Frontal cortex (tissue), 4 donors: ENCODE measurements around the gene PLEK2. TPM values are rescaled to one million over a fixed set of nuclear protein-coding genes. Genes with fewer than 3 reads are reported as not detected.
"Not testable (repeated sequence)": the region's sequence is repeated elsewhere in the genome, so short reads cannot be mapped to it uniquely, and the experiment has no call there.

Source experiments
- DNase-seq, 2 donors: peaks; one replicate each; pipeline ENCODE4 v3.0.0; 2012; ENCODE audit warnings: low spot score in 2 of 2
- FAIRE-seq: peaks from 2 replicates; lab custom pipeline; 2012; peaks lifted over from hg19 to GRCh38; lab: Jason Lieb, UNC
- total RNA-seq: library from RNA; depleted of rRNA; stranded (reverse); fragments of >200 nt; gene quantifications from one replicate; pipeline ENCODE4 v1.2.3, GENCODE V29; 2014
- donor health status: control.
- donor health status: control.
- donor health status: control.

Gene PLEK2
- total RNA-seq, 1 donor from 2014 or later, result 0.41 TPM

GRCh38 chr14:67429510-67430205, 17.7 kb upstream of the PLEK2 start:
- DNase-seq (no peak), FAIRE-seq (no peak)

DNA sequence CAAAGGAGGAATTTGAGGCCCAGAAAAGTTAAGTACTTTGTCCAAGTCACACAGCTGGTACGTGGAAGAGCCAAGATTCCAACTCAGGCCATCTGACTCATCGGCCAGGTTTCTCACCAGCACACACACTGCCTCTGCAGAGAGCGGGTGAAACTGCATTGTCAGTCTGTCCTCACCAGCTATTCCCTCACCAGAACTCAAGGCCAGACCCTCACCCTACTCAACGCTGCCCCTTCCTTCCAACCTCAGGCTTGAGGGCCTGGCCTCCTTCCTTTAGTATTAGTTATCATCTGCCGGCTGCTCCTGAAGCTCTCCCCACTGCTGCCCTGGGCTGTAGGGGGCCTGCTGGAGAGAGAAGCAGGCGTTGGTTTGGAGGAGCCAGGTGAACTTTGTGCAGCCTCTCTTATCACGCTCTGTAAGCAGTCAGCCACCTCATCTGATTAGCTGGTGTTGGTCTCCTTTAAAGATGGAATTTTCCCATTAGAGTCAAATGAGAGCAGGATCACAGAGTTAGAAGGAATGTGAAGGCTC, 16.6 kb upstream of the PLEK2 start:
- no peak for FAIRE-seq

DNA sequence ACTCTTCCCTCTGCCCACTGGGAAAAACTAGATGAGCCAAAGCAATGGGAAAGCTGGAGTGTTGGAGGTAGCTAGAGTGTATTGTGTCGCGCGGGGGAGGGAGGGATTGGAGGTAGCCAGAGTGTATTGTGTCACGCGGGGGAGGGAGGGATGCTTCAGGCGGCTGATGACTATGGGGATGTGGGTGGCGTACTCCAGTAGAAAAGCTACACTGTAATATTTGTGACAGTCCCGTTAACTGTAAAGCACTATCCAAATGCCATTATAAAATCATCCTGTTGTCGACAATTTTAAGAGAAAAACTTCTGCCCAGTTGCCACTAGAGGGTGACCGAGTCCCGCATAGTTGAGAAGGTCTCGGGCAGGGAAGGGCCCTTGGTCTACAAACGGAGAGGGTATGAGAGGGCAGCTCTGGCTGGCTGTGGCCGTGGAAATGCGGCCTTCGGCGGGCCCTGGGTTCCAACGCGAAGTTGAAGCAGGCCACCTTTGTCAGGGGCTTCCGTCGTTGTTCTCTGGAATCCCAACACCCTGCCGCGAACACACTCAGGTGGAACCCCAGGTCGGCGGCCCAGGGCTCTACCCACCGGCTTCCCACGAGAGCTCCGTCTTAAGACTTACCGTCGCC, 15.1 kb upstream of the PLEK2 start:
- DNase-seq (peak; percentile 56 to 85), FAIRE-seq (no peak)

More for the DNA sequence above, 16.6 kb upstream of the PLEK2 start:
- DNase-seq, result no peak

DNA sequence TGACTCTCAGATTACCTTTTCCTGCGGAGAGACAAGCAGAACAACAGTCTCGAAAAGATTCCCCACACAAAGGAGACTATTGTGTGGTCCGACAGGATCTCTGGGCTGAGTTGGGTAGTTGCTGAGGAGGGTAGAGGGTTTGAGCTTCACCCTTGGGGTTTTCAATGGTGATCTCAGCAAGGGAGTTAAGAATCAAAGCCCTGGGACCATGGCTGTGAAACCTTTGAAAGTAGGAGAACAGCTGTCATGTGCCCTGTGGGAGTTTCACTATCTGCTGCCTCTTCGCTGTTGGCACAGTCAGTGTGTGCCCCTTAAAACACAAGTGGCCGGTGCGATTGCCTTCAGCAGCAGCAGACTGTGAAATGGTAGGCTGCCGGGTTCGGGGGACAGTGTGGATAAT, 14.2 kb upstream of the PLEK2 start:
- DNase-seq (no peak), FAIRE-seq (no peak)

DNA sequence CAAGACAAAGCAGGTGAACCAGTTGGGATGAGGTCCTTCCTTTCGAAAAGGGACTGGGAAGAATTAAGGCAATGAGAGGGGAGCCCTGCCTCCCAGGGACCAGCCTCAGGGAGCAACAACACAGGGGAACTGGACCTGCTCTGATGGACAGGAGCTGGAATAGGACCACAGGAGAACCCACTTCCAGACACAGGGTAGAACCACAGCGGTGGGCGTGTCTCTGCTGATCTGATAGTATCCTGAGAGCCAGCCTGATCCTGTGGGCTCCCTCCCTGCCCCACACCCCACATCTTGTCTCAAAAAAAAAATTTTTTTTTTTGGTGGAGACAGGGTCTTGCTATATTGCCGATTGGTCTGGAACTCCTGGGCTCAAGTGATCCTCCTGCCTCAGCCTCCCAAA, 13.6 kb upstream of the PLEK2 start:
- no peak for FAIRE-seq
- no peak for DNase-seq

DNA sequence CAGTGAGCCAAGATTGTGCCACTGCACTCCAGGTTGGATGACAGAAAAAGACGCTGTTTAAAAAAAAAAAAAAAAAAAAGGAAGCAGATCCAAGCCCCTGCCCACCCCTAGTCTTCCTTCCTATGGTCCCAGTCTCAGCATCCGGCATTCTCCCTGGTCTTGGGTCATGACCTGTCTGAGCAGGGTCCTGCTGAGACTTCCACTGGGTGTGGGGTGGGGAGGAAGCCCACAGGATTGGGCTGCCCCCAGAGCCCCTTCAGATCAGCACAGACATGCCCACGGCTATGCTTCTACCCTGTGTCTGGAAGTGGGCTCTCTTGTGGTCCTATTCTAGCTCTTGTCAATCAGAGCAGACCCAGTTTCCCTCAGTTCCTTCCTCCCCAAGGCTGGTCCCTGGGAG, 12.6 kb upstream of the PLEK2 start:
- DNase-seq (no peak), FAIRE-seq (no peak)

DNA sequence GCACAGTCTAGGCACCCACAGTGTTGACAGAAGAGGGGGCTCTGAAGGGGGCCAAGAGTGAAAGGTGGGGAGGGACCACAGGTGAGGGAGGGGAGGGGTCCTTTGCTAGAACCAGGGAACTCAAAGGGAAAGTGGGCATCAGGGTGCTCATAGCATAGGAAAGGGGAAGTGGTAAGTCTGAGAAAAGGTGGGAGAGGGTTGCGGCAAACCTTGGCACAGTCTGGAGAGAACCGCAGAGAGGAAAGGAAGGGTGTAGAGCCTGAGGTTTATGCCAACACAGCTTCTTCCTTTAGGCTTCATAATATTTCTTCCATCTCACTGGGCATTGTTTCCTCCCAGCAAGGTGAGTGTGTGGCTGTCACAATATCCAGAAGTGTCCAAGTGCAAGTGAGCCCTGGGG, 11.5 kb upstream of the PLEK2 start:
- DNase-seq, result no peak
- FAIRE-seq, result no peak

- DNase-seq (no peak), FAIRE-seq (no peak)
These were observed 9.6 kb upstream of the PLEK2 start for GRCh38 chr14:67421356-67422224.

DNA sequence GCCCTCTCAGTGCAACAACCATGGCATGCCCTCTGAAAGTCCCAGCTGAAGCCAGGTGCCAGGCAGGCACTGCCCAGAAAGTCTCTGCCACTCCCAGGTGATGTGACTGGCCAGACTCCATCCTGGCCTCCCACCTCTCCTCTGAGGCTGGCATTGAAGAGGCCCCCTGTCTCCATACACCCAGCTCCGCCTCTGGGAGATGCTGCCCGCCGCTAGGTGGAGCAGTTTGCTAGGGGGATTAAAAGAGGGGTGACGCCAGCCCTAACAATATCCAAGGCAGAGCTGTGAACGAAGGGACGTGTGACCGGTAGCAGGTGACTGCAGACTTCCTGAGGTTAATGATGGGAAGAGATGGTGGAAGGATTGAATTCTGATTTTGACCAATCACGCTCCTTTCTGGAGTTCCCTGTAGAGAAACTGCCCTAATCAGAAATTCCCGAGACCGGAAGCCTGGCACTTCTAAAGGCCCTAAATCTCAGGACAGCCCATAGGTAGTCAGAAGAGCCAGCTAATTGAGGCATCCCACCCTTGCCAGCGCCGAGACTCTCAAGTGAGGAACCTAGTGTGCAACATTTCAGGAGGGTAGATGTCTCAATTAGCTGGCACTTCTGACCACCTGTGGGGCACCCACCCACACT, 8.3 kb upstream of the PLEK2 start:
- no peak for DNase-seq
- no peak for FAIRE-seq

- no peak for FAIRE-seq
- DNase-seq, result no peak
These were observed 6.6 kb upstream of the PLEK2 start for GRCh38 chr14:67418401-67419191.

DNA sequence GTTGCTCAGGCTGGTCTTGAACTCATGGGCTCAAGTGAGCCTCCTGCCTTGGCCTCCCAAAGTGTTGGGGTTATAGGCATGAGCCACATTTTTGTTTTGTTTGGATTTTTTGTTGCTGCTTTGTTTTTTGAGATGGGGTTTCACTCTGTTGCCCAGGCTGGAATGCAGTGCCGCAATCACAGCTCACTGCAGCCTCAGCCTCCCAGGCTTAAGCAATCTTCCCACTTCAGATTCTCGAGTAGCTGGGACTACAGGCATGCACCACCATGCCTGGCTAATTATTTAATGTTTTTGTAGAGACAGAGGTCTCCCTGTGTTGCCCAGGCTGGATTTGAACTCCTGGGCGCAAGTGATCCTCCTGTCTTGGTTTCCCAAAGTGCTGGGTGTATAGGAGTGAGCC, 5.7 kb upstream of the PLEK2 start:
- FAIRE-seq (no peak), DNase-seq (no peak)

GRCh38 chr14:67416810-67417209, 4.8 kb upstream of the PLEK2 start:
- FAIRE-seq (no peak), DNase-seq (no peak)

- FAIRE-seq, result no peak
- no peak for DNase-seq
These were observed 4.1 kb upstream of the PLEK2 start for GRCh38 chr14:67416085-67416484.

- not testable (repeated sequence) for FAIRE-seq, DNase-seq
These were observed 3.6 kb upstream of the PLEK2 start for GRCh38 chr14:67415610-67416009.

GRCh38 chr14:67413806-67414769, 2.1 kb upstream of the PLEK2 start:
- no peak for FAIRE-seq

DNA sequence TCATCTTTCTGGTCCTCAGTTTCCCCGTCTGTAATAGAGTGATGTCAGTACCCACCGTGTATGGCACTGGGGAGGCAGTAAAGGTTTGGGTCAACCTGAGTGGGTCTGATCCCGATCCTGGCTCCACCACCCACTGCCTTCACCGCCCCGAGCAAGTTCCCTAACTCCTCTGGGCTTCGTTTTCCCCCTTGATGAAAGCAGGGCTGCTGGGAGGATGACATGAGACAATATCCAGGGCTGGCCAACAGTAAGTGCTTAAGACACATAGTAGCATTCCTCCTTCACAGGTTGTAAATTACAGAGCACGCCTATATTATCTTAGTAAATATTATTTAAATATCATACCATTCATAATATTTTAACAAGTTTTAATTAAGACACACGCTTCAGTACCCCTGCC, 595 bp downstream of the PLEK2 start:
- DNase-seq (no peak), FAIRE-seq (no peak)

More at GRCh38 chr14:67413806-67414769, 2.1 kb upstream of the PLEK2 start:
- DNase-seq, result no peak

- no peak for DNase-seq
- no peak for FAIRE-seq
These were observed 1.7 kb downstream of the PLEK2 start for GRCh38 chr14:67410313-67410712.

DNA sequence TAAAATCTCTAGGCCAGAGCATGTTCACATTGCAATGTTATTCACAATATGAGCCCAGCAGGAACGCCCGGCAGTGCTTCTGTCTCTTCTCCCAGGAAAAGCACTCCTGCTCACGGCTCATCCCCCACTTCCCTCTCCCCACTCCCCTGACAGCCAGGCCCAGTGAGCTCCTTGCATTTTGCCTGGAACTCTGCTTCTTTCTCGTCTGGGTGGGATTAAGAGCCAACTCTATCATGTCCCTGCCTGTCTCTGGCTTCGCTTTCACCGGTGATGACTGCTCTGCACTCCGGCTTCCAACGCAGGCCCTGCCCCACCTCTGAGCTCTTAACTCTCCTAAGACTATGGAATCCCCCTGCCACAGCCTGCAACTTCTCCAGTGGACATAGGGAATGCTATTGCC, 2.5 kb downstream of the PLEK2 start:
- FAIRE-seq (no peak), DNase-seq (no peak)
